ENCODE data around the gene PAX1. TPM values are rescaled to one million over a fixed set of nuclear protein-coding genes. Genes with fewer than 3 reads are reported as not detected.

The PAX1 gene
- total RNA-seq, 2 donors from 2014 or later = not detected

GRCh38 chr20:21725892-21726291 is 20.4 kb downstream of the PAX1 start:
- no peaks in the 10 kb centered on the region for H3K27me3 Mint-ChIP-seq
- no peak overlapping the region for H3K4me3 Mint-ChIP-seq
- DNase-seq = no peak
- no peaks in the 10 kb centered on the region for H3K9me3 ChIP-seq (ENCODE audit: control insufficient read depth, low read length, poor library complexity, severe bottlenecking)
- H3K36me3 Mint-ChIP-seq (ENCODE audit: low read depth) = no peaks in the 10 kb centered on the region
- ATAC-seq = no peak
- H3K27ac Mint-ChIP-seq = no peak overlapping the region
- no peaks in the 10 kb centered on the region for H3K4me1 Mint-ChIP-seq

- DNase-seq (no peak), ATAC-seq (no peak)
- no peaks in the 10 kb centered on the region for H3K9me3 ChIP-seq (ENCODE audit: control insufficient read depth, low read length, poor library complexity, severe bottlenecking)
- Mint-ChIP-seq H3K4me3 (no peak overlapping the region), H3K4me1 (no peaks in the 10 kb centered on the region), H3K27me3 (no peaks in the 10 kb centered on the region), H3K27ac (no peak overlapping the region), H3K36me3 (ENCODE audit: low read depth) (no peaks in the 10 kb centered on the region)
Measured at GRCh38 chr20:21729316-21729715, 23.9 kb downstream of the PAX1 start.

- ATAC-seq (no peak), DNase-seq (no peak)
- no peak overlapping the region for H3K4me3 Mint-ChIP-seq
- no peak overlapping the region for H3K27ac Mint-ChIP-seq
- no peaks in the 10 kb centered on the region for H3K36me3 Mint-ChIP-seq (ENCODE audit: low read depth)
- H3K9me3 ChIP-seq (ENCODE audit: control insufficient read depth, low read length, poor library complexity, severe bottlenecking) = no peaks in the 10 kb centered on the region
- H3K27me3 Mint-ChIP-seq = no peaks in the 10 kb centered on the region
- H3K4me1 Mint-ChIP-seq = no peaks in the 10 kb centered on the region
Measured at GRCh38 chr20:21739161-21739560, 33.7 kb downstream of the PAX1 start.

- no peaks in the 10 kb centered on the region for H3K4me1 Mint-ChIP-seq
- ATAC-seq = no peak
Measured at GRCh38 chr20:21739682-21740081, 34.2 kb downstream of the PAX1 start.

GRCh38 chr20:21741266-21741665 is 35.8 kb downstream of the PAX1 start:
- H3K27ac Mint-ChIP-seq = no peak overlapping the region
- DNase-seq = no peak
- H3K27me3 Mint-ChIP-seq = no peaks in the 10 kb centered on the region
- no peaks in the 10 kb centered on the region for H3K4me1 Mint-ChIP-seq
- no peaks in the 10 kb centered on the region for H3K36me3 Mint-ChIP-seq (ENCODE audit: low read depth)
- no peaks in the 10 kb centered on the region for H3K9me3 ChIP-seq (ENCODE audit: control insufficient read depth, low read length, poor library complexity, severe bottlenecking)
- no peak for ATAC-seq
- H3K4me3 Mint-ChIP-seq = no peak overlapping the region

More at GRCh38 chr20:21739682-21740081, 34.2 kb downstream of the PAX1 start:
- H3K9me3 ChIP-seq (ENCODE audit: control insufficient read depth, low read length, poor library complexity, severe bottlenecking) = no peaks in the 10 kb centered on the region
- H3K4me3 Mint-ChIP-seq = no peak overlapping the region
- no peaks in the 10 kb centered on the region for H3K36me3 Mint-ChIP-seq (ENCODE audit: low read depth)
- DNase-seq = no peak
- H3K27ac Mint-ChIP-seq = no peak overlapping the region
- H3K27me3 Mint-ChIP-seq = no peaks in the 10 kb centered on the region

GRCh38 chr20:21762646-21763045 is 57.2 kb downstream of the PAX1 start:
- no peaks in the 10 kb centered on the region for H3K27me3 Mint-ChIP-seq
- H3K4me3 Mint-ChIP-seq = no peak overlapping the region

GRCh38 chr20:21767200-21767738 is 61.8 kb downstream of the PAX1 start:
- Mint-ChIP-seq H3K4me3 (no peak overlapping the region), H3K36me3 (ENCODE audit: low read depth) (no peaks in the 10 kb centered on the region), H3K4me1 (no peaks in the 10 kb centered on the region), H3K27ac (no peak overlapping the region), H3K27me3 (peaks cover 5% of the 10 kb centered on the region)
- no peaks in the 10 kb centered on the region for H3K9me3 ChIP-seq (ENCODE audit: control insufficient read depth, low read length, poor library complexity, severe bottlenecking)
- ATAC-seq (no peak), DNase-seq (no peak)

More at GRCh38 chr20:21762646-21763045, 57.2 kb downstream of the PAX1 start:
- Mint-ChIP-seq H3K27ac (no peak overlapping the region), H3K36me3 (ENCODE audit: low read depth) (no peaks in the 10 kb centered on the region), H3K4me1 (no peaks in the 10 kb centered on the region)
- DNase-seq (no peak), ATAC-seq (no peak)
- no peaks in the 10 kb centered on the region for H3K9me3 ChIP-seq (ENCODE audit: control insufficient read depth, low read length, poor library complexity, severe bottlenecking)

- H3K27me3 Mint-ChIP-seq = peaks cover 5% of the 10 kb centered on the region
- no peak overlapping the region for H3K4me3 Mint-ChIP-seq
- no peaks in the 10 kb centered on the region for H3K36me3 Mint-ChIP-seq (ENCODE audit: low read depth)
- DNase-seq (no peak), ATAC-seq (no peak)
- H3K9me3 ChIP-seq (ENCODE audit: control insufficient read depth, low read length, poor library complexity, severe bottlenecking) = no peaks in the 10 kb centered on the region
- no peak overlapping the region for H3K27ac Mint-ChIP-seq
- H3K4me1 Mint-ChIP-seq = no peaks in the 10 kb centered on the region
Measured at GRCh38 chr20:21767739-21768223, 62.3 kb downstream of the PAX1 start.

Other genes starting within 250 kb of the PAX1 start
- gene NKX2-2, start 191.6 kb upstream of the PAX1 start, total RNA-seq = not detected

All from T-helper 17 cell (primary cell).